Kidney tubule cell (primary cell): Measurements from ENCODE around the gene STRADA.

Experiments
- DNase-seq: peaks from one replicate; pipeline ENCODE4 v3.0.0-alpha.2; 2018; ENCODE audit warnings: low spot score

Gene STRADA, protein sequence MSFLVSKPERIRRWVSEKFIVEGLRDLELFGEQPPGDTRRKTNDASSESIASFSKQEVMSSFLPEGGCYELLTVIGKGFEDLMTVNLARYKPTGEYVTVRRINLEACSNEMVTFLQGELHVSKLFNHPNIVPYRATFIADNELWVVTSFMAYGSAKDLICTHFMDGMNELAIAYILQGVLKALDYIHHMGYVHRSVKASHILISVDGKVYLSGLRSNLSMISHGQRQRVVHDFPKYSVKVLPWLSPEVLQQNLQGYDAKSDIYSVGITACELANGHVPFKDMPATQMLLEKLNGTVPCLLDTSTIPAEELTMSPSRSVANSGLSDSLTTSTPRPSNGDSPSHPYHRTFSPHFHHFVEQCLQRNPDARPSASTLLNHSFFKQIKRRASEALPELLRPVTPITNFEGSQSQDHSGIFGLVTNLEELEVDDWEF

DNA sequence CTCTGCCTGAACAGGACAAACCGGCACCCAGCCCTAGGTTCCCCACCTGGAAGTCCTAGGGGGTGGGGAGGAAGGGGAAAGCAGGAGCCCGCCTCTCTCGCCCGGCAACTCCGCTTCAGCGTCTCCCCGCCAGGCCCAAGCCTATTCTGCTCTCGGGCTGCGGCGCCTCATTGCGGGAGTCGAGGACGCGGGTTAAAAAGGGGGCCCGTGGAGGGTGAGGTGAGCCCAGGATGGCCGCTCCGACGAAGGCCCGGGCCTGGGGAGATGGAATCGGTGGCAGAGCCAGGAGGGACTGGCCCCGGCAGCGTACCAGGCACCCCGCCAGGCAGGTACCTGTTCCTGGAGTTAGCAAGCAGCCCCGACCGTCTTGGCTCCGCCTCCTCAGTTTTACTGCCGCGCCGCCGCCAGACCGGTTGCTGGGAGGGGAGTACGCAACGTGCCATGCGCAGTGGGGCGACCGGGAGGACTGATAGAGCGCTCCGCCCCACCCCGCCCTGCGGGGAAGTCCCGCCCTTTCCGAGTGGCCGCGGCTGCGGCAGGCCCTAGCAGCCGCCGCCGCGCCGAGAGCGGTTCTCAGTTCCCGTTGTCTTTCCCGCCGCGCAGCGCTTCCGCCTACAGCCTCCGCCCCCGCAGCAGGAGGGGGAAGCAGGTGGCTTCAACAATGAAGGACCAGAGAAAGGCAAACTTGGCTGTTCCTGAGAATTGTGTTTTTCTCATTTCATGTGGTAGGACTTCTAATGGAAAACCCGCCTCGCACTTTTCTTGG, at the start of gene STRADA:
Gene STRADA, minus strand, starts transcription at position 392 of the 766 bp plus-strand sequence. CDS start 13,430 bp downstream, outside the sequence.
- peak; percentile 99 for DNase-seq

DNA sequence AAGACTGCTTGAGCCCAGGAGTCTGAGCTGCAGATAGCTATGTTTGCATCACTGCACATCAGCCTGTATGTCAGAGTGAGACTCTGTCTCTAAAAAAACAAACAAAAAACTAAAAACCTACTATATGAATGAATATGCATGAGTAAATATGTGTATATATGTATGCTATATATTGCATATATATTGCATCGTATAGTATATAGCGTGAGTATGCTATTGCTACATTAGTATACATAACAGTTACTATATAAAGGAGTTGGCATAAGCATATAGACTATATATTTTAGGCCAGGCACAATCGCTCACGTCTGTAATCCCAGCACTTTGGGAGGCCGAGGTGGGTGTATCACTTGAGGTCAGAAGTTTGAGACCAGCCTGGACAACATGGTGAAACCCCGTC, 48.5 kb upstream of the STRADA start:
- DNase-seq = no peak

DNA sequence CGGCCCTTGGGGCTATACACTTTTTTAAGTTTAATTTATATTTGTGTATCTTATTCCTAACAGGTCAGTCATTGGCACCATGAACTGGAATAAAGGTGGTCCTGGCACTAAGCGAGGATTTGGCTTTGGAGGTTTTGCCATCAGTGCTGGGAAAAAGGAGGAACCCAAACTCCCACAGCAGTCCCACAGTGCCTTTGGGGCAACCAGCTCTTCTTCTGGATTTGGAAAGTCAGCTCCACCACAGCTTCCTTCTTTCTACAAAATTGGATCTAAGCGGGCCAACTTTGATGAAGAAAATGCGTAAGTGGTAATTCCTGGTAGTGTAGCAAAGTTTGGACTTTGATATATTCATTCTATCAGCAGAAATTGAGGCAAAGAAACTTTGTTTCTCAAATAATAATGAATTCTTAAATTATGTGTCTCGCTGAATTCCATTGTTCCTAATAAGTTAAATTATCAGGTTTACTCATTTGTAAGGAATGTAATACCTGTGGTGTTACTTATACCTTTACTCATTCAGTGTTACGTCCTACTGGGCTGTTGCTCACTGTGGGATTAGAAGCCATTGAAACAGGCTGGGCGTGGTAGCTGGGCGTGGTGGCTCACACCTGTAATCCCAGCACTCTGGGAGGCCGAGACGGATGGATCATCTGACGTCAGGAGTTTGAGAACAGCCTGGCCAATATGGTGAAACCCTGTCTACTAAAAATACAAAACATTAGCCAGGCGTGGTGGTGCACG, 45.5 kb upstream of the STRADA start:
- DNase-seq = peak; percentile 44

DNA sequence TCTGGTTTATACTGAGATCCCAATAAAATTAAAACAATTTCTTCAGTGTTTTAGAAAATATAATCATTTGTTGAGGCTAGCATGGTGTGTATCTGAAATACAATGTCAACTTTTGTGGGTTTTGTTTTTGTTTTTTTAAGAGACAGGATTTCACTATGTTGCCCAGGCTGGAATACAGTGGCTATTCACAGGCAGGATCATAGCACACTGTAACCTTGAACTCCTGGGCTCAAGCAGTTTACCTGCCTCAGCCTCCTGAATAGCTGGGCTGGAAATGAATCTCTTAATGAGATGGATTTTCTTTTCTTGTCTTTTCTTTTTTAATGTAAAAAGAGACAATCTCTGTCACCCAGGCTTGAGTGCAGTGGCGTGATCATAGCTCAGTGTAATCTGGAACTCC, 44.5 kb upstream of the STRADA start:
- DNase-seq = no peak

DNA sequence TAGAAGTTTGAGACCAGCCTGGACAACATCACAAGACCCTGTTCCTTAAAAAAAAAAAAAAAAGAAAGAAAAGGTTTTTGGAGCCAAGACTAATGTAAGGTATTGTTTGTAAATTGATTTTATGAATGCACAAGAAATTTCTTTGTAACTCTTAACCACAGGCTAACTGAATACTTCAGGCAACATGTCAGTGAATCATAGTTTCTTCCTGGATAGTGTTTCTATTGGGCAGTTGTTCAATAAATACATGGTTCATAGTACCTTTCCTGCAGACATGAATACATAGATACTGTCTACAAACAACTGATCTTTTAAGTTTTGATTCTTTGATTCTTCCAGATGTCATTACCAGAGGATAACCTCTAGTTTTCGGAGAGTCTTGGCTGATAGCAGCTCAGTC, 44.0 kb upstream of the STRADA start:
- peak; percentile 58 for DNase-seq

DNA sequence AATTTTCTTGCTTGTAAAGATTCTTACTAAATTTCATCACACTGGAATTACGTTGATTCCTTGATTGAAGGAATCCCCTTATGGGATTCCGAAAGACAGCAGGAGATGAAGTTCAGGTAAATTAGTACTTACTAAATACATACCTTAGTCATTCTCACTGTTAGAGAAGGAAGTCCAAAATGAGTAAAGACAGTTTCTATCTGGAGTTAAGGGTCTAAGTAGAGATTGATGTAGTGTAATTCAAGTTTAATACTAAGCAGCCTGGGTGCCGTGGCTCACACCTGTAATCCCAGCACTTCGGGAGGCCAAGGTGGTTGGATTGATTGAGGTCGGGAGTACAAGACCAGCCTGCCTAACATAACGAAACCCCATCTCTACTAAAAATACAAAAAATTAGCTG, 41.9 kb upstream of the STRADA start:
- DNase-seq = no peak

DNA sequence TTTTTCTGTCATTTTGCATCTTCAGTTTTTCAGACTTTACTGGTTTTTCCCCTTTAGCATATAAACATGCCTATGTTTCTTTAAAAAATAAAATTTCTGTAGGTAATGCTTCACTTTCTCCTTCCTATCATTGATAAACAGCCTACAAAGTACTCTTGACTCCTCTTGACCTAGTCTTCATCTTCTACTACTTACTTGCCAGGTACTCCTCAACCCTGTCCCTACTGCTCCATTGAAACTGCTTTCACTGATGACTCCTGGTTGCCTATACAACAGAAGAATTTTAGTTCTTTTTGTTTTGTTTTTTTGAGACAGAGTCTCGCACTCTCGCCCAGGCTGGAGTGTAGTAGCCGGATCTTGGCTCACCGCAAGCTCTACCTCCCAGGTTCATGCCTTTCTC, 39.3 kb upstream of the STRADA start:
- DNase-seq = no peak

DNA sequence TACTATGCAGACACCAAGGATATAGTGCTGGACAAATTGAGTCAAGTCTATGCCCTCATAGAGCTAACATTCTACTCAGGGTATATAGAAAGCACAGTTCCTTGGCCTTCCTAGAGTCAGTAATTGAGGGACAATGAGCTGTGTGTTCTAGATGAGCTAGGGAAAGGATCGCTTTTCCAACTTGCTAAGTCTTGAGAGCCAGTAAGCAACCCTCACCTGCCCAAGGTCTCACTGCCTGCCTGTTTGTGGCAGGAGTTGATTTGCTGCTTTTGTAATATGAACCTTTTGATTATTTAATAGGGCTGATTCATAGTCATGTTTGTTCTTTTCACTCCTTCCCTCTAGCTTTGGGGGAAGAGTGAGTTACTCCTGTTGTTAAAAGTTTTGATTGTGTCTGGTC, 38.9 kb upstream of the STRADA start:
- peak; percentile 13 for DNase-seq

DNA sequence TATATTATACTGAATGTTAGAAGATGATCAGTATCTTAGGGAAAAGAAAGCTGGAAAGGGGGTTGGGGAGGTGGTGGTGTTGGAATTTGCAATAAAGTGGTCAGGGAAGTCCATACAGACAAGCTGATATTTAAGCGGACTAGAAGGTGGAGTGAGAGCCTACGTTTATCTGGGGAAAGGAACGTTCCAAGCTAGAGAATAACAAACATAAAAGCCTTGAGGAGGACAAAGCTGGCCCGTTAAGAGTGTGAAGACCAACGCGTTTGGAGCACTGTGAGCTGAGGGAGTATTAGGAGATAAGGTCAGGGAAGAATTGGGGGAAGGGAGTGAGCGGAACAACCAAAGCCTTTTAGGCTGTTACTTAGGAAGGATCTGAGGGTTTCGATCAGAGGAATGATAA, 33.8 kb upstream of the STRADA start:
- DNase-seq = no peak

DNA sequence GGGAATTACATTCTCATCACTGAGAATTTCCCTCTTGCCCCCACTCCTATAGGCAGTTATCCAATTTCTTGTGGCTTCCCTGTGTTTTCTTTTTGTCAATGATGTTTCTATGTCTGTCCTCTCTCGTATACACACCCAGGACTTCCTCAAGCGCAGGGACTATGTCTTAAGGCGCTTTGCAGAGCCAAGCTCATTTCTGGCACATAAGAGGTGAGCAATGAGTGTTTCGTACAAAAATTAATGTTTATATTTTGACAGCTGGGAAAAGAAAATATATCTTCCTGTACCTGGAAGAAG, 33.3 kb upstream of the STRADA start:
- DNase-seq = peak; percentile 28

DNA sequence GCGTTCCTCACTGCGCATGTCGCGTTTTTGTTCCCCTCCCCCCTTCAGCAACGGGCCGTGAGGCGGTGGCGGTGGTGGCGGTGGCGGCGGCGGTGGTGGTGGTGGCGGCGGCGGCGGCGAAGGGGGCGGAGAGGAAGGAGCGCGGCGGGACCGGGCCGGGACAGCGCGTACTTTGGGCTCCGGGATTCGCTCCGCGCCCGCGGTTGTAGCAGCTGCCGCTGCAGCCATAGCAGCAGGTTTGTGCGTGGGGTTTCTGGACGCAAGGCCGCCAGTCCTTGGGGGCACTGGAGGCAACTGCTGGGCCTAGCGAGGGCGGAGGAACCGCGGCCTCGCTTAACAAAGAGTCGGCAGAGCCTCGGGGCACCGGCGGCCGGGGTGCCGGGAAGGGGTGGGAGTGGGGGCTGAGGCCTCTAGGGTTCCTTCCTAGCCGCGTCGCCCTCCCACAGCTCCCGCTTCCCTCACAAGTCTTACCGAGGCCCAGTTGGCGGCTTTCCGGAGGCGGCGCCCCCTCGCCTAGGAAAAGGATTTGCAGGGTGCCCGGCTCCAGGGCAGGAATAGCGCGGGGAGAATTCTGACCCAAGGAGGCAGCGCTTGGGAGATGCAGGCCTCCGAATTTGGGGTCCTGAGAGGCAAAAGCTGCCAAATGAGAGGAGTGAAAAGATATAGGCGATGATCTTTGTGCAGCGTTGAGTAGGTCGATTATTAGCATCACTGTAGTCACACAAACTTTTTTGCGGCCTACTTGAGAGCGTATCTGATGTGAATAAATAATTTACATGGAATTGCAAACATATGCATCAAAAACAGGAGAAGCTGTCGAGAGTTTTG, 32.8 kb upstream of the STRADA start, which contains the start of gene DDX42:
Gene DDX42, plus strand, starts transcription at position 30 of the 828 bp plus-strand sequence. CDS start 12,880 bp downstream, outside the sequence.
- DNase-seq = peak; percentile 59

DNA sequence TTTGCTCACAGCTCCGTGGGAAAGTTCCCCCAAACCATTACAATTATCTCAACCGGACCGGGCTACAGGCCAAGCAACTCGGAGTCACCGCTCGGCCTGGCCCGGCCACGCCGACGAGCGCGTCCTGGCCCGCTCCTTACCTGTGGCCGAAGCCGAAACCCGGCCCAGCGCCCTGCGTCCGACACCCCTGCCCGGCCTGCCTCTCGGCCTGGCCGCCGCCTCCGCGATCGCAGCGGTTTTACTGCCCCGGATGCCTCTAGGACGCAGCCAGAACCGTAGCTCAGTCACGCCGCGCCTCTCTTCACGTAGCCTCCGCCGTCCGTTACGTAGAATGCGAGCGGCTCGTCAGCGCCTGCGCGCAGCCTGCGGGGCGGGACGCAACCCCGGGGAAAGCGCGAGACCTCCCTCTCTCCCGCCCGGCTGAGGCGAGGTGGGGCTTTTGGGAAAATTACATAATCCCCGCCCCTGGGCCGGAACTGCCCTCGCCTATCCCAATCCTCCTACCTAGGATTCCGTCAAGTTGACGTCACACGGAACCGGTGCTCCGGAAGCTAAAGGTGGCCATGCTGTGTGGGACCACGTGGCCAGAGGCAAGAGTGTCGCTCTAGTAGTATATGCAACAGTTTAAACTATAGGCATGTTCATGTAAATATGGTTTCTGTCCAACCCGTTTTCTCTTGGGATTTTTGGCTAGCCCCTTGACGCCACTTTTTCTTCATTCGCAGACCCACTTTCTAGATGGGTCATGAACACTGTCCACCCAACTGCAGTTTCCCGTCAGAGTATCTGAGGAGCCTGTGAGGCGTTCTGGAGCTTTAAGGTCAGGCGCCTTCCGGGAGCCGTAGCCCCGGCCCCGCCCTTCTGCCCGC, 31.9 kb upstream of the STRADA start, which contains the start of gene CCDC47:
Gene CCDC47, minus strand, starts transcription at position 326 of the 869 bp plus-strand sequence. CDS start 7,422 bp downstream, outside the sequence.
- peak; percentile 99 for DNase-seq

DNA sequence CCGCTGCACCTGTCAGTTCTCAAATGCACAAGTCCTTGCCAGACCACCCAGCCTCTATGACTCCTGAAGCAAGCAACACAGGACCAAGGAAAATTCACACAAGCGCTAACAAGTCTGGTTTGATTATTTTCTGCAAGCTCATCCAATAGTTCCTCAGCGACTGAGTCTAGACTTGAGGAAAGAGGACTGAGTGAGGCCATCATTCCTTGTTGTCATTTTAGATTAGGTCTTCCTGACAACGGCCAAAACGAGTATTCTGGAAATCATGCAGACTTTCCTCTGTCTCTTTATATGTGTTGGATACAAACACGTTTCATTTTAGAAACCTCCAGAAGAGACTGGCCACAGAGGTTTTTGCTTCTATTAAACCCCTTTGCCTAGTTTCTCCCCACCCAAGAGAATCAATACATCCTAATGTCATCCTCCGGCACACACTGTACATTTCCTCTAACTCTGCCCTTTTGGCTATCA, 31.2 kb upstream of the STRADA start:
- DNase-seq = peak; percentile 31

DNA sequence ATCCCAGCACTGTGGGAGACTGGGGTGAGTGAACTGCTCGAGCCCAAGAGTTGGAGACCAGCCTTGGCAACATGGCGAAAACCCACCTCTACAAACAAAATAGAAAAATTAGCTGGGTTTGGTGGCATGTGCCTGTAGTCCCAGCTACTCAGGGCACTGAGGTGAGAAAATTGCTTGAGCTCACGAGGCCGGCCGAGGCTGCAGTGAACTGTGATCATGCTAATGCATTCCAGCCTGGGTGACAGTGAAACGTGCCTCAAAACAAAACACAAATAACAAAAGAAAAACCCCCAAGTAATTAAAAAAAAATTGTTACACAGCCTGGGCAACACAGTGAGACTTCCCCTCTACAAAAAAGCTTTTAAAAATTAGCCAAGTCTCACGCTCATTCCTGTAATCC, 26.8 kb upstream of the STRADA start:
- DNase-seq = peak; percentile 20

DNA sequence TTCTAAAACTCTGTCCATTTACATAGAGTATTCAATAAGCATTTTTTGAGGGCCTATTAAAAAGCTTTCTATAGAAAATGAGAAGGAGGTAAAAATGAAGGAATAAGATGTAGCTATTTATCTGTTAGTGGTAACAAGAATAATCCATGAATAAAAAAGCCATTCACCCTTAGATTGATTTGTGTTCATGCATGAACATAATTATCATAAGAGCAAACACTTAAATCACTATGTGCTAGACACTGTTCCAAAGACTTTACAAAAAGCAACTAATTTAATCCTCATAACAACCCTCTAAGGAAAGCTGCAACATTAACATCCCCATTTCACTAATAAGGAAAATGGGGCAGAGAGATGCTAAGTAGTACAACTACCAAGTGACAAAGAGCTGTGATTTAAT, 25.2 kb upstream of the STRADA start:
- no peak for DNase-seq

DNA sequence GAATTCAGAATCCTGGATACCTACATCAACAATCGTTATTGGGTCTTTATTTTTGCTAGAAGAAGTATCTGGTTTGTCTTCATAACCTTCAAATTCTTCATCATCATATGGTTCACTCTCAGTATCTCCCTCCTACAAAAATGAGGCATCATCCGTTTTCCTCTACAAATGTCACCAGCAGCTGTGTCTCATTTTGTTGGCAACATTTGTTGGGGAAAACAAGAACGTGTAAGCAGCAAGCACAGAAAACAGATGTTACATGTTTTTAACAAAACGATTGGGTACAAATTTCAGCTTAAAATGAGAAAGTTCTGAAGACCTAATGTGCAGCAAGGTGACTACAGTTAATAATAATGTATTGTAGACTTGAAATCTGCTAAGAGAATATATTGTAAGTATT, 23.1 kb upstream of the STRADA start:
- DNase-seq = no peak

DNA sequence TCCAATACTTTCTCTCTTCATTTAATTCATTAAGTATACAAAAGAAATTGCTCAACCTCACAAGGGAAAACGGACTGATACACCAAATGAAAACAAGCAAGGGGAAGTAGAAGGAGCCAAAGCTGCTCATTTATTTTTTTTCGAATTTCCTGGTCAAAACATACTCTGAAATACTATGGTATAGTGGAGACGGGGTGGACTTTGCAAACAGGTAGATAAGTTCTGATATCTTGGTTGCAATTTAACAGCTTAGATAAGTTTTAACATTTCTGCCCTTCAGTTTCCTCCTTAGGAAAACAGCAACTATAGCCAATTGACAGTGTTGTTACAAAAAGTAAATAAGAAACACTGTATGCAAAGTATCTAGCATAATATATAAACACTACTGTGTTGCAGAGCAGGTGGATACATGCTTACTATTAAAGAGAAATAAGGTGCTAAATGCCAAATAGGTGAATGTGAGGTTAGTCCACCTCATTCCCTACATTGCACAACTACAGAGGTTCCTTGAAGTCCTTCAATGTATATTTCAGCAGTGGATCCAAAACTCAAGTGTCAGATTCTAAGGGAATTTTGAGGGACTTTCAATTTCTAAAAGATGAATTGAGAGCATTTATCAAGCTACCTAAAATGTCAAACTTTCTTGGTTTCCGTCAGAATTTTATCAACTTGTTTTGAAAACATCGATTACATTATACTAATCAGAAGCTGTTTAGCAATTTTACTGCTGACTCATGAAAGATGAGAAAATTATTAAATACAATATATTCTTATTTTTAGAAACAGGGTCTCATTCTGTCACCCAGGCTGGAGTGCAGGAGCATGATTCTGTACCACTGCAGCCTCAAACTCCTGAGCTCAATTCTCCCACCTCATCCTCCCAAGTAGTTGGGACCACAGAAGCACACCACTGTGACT, 20.8 kb upstream of the STRADA start:
- no peak for DNase-seq

DNA sequence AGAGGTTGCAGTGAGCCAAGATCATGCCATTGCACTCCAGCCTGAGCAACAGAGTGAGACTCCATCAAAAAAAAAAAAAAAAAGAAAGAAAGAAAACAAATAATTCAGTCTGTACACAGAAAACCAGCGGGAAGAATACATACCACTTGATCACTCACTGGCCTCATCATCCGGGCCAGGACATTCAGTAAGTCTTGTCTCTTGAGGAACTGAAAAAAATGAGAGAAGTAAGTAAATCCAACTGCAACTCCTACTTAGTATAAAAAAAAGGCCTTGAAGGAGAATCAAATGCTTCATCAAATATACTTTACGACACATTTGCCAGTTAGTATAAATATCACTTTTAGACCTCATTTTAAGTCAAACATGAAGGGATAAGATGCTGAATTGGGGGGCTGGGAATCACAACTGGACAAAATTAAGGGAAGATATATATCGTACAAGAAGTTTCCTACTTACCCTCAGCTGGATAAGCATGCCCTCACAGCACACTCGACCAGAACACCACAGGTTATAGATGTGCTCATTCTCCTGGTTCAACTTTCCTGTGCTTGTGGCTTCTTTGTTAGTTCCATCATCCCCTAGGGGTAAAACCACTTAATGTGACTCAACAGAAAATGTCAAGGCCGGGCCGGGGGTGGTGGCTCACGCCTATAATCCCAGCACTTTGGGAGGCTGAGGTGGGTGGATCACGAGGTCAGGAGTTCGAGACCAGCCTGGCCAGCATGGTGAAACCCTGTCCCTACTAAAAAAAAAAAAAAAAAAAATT, 19.4 kb upstream of the STRADA start:
- DNase-seq = no peak

DNA sequence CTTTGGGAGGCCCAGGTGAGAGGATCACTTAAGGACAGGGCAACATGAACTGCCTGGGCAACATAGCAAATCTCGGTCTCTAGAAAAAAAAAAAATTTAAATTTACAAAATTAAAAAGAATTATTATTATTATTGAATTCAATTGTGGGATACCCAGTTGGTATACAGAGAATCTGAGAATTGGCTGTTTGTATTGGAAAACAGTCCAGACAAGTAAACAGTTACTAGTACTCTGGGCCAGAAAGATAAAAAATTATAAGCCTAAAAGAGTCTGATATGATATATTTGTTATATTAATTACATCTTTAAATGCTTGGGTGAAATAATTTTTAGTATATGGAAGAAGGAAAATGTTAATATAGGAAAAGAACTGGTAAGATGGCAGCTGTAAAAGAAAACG, 16.8 kb upstream of the STRADA start:
- DNase-seq = no peak
